HepG2 (cell line): Measurements from ENCODE around the gene GUCY2C.

ENCODE experiments used
- BATF2 ChIP-seq: sonication (generic); formaldehyde crosslinking; IDR thresholded peaks from 2 replicates; pipeline ENCODE4 v1.8.0; 2022; ENCODE audit warnings: mild to moderate bottlenecking, missing genetic modification reagents, moderate library complexity
- CENPT ChIP-seq: sonication (generic); formaldehyde crosslinking; IDR thresholded peaks from 2 replicates; pipeline ENCODE4 v1.8.0; 2022; ENCODE audit warnings: low read depth, mild to moderate bottlenecking, moderate library complexity, missing genetic modification reagents
- MAX ChIP-seq: IDR thresholded peaks from 2 replicates; pipeline ENCODE4 v1.6.1; 2012; ENCODE audit warnings: inconsistent platforms
- PAX8 ChIP-seq: sonication (generic); formaldehyde crosslinking; IDR thresholded peaks from 2 replicates; pipeline ENCODE4 v1.8.0; 2022; ENCODE audit warnings: mild to moderate bottlenecking, missing genetic modification reagents, borderline replicate concordance
- SMAD3 ChIP-seq: sonication (generic); formaldehyde crosslinking; IDR thresholded peaks from 2 replicates; pipeline ENCODE4 v1.4.0; 2020; ENCODE audit warnings: missing genetic modification reagents
- SMC3 ChIP-seq: IDR thresholded peaks from 2 replicates; pipeline ENCODE4 v1.6.1; 2011; ENCODE audit warnings: low read length, improper control_type of control experiment
- SUZ12 ChIP-seq: fragments of 150-350 bp; IDR thresholded peaks from 2 replicates; pipeline ENCODE4 v1.6.1; 2014; ENCODE audit warnings: low read depth, low read length
- TCF7L2 ChIP-seq: IDR thresholded peaks from 2 replicates; pipeline ENCODE4 v1.6.1; 2011; ENCODE audit warnings: mild to moderate bottlenecking, low read depth, low read length, moderate library complexity
- ZNF33A ChIP-seq: sonication (generic); formaldehyde crosslinking; IDR thresholded peaks from 2 replicates; pipeline ENCODE4 v1.5.1; 2020; ENCODE audit warnings: missing genetic modification reagents, mild to moderate bottlenecking, moderate library complexity, borderline replicate concordance
- ZNF768 ChIP-seq: sonication (generic); formaldehyde crosslinking; IDR thresholded peaks from 2 replicates; pipeline ENCODE4 v1.4.0; 2020; ENCODE audit warnings: missing genetic modification reagents

GRCh38 chr12:14691560-14691959 lies 4.8 kb downstream of the GUCY2C start:
- TF ChIP-seq TCF7L2 (no peak), SMC3 (no peak), BATF2 (no peak), CENPT (CRISPR knock-in tag) (no peak), SUZ12 (no peak), MAX (no peak), SMAD3 (CRISPR knock-in tag) (no peak), PAX8 (CRISPR knock-in tag) (no peak), ZNF768 (CRISPR knock-in tag) (no peak), ZNF33A (no peak)
